GM19025 (cell line): ENCODE measurements around the gene DIAPH1.

Source experiments
- ATAC-seq: cut with Tn5 transposase; IDR thresholded peaks from one replicate; pipeline ENCODE4 v1.9.1; 2021; ENCODE audit warnings: mild to moderate bottlenecking, low read depth, moderate library complexity; ENCODE audit not compliant: unreplicated experiment

DIAPH1 gene

DNA sequence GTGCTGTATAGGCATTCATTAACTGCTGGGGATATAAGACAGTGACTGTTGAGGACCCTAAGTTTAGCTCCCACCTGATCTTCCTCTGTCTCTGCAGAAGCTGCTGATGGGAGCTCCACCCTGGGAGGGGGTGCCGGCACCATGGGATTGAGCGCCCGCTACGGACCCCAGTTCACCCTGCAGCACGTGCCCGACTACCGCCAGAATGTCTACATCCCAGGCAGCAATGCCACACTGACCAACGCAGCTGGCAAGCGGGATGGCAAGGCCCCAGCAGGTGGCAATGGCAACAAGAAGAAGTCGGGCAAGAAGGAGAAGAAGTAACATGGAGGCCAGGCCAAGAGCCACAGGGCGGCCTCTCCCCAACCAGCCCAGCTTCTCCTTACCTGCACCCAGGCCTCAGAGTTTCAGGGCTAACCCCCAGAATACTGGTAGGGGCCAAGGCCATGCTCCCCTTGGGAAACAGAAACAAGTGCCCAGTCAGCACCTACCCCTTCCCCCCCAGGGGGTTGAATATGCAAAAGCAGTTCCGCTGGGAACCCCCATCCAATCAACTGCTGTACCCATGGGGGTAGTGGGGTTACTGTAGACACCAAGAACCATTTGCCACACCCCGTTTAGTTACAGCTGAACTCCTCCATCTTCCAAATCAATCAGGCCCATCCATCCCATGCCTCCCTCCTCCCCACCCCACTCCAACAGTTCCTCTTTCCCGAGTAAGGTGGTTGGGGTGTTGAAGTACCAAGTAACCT, 107.8 kb downstream of the DIAPH1 start:
- ATAC-seq, result peak; percentile 47

DNA sequence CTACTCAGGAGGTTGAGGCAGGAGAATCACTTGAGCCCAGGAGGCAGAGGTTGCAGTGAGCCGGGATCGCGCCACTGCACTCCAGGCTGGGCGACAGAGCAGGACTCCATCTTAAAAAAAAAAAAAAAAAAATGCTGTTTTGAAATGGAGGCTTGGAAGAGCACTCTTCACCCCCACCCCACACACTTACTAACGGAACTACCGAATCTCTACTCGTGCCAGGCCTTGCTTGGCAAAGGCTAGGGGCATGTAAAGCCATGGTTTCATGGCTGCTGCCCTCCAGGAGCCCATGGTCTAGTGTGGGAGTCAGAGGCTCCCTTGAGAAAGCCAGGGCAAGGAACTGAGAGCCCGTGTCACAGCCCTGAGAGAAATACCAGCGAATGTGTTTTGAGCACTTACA, 108.6 kb downstream of the DIAPH1 start:
- no peak for ATAC-seq

- no peak for ATAC-seq
These were observed 109.8 kb downstream of the DIAPH1 start for GRCh38 chr5:141508798-141509611.

DNA sequence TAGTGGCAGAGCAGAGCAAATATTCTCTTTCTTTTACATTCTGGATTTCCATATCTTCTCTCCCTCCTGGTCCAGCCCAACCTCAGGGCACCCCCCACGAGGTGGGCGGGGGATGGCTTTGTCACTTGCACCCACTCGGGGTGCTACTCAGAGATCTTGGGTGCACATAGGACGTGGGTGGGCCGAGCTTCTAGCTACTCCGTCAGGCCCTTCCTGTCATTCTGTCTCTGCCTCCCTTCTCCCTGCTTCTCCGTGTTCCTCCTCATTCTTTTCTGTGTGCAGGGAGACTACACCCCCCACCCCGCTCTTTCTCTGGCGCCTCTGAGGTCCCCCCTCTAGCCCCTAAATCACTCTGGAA, 110.4 kb downstream of the DIAPH1 start:
- no peak for ATAC-seq

- peak; percentile 32 for ATAC-seq
These were observed 111.3 kb downstream of the DIAPH1 start for GRCh38 chr5:141507387-141508091.

GRCh38 chr5:141506381-141507155, 112.2 kb downstream of the DIAPH1 start:
- no peak for ATAC-seq

DNA sequence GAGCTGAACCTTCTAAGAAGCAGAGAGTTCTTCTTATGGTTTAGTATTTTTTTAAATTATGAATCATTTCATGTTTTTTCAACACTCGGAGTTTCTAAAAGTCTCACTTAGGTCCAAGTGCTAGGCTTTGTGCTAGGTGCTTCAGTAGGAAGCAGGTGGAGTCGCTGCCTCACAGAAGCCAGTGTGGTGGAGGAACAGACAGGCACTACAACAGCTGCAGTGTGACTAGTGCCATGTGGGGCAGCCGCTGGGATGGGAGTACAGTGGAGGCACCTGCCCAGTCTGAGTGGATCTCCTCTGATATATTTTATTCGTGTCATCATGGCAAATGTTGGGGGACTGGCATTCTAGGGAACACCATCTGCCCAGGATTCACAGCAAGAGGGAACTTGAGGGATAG, 114.6 kb downstream of the DIAPH1 start:
- no peak for ATAC-seq

DNA sequence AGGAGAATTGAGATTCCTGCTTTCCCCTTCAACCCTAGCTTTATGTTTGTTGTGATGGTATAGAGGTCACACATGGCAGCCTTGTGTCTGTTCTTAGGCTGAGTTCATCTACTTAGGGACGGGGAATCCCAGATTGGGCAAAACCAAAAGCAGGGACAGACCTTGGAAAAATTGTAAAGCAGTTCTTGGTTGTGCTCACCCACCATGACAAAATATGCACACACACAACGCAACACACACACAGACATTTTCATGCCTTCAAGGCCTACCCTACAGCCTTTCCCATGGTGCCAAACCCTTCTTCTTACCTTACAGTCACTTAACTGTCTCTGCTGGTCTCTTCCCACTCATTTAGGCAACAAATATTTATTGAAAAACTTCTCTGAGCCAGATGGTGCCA, 115.1 kb downstream of the DIAPH1 start:
- ATAC-seq, result no peak

DNA sequence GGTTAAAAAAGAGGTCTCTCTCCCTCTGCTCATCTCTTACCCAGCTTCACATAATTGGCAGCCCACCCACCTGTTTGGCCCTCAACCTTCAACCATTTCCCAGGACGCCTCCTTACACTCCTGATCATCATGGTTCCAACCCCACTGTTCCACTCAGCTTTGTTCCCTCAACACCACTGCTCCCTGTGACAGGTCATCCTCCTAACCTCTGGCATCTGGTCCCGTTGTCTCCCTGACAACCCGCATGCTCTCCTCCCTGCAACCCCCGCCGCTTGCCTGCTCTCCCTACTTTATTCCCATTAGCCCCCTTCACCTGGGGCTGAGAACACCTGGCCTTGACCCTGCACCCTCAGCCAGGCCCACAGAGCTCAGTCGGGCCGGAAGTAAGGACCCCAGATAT, 117.0 kb downstream of the DIAPH1 start:
- ATAC-seq, result no peak

- ATAC-seq, result no peak
These were observed 122.8 kb downstream of the DIAPH1 start for GRCh38 chr5:141496038-141496437.

DNA sequence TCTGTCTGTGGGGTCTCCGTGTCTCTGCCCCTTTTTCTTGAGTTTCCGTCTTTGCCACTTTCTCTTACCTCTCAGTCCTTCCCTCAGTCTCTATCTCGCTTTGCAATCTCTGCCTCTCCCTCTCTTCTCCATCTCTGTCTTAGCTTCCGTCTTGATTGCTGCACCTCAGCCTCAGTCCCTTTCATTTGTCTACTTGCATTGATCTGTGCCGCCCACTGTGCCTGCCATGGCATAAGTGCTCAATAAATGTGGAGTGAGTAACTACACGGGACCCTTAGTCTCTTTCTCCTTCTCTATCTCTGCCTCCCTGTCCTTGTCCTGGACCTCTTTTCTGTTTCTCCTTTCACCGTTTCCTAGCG, 123.4 kb downstream of the DIAPH1 start:
- ATAC-seq, result no peak

GRCh38 chr5:141494761-141495452, 123.9 kb downstream of the DIAPH1 start:
- ATAC-seq, result no peak

DNA sequence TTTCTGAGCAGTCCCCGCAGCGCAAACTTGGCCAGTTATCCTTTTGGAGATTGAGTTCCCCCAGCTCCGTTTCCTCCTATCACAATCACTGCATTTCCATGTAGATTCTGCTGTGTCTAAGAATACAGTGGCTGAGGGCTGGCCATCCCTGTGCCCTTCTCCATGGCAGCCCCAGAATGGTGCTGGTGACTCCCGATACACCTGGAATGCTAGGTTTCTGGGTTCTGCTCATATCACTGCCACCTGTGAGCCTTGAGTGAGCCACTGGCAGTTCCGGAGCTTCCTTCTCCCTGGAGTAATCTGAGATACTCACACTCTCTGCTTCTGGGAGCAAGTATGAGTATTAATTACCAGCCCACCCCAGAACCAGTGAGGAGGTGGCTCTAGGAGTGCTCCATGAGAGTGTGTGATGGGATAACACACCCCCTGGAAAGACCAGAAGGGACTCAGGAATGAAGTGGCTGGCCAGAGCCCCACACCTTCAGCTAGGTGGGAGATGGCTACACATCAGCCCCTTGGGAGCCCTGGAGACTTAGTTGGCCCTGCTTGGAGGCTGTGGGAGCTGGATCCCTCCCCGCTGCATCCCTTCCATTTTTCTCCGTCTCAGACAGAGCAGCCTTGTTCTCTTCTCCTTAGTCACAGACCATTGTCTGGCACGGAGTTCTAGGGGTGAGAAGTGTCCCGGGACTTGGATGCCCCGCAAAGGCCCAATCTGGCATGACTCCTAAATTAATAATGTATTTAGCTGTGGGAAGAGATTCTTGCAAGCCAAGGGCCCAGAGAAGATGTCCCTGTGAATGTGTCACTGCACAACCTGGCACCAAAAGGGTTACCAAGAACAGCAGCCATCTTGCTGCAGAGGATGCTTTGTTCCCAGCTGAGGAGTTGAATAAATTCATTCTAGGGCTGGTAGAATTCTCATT, 125.0 kb downstream of the DIAPH1 start:
- no peak for ATAC-seq

- no peak for ATAC-seq
These were observed 126.5 kb downstream of the DIAPH1 start for GRCh38 chr5:141492168-141492885.

- ATAC-seq, result no peak
These were observed 127.3 kb downstream of the DIAPH1 start for GRCh38 chr5:141491323-141492167.

GRCh38 chr5:141490771-141491170, 128.0 kb downstream of the DIAPH1 start:
- no peak for ATAC-seq

DNA sequence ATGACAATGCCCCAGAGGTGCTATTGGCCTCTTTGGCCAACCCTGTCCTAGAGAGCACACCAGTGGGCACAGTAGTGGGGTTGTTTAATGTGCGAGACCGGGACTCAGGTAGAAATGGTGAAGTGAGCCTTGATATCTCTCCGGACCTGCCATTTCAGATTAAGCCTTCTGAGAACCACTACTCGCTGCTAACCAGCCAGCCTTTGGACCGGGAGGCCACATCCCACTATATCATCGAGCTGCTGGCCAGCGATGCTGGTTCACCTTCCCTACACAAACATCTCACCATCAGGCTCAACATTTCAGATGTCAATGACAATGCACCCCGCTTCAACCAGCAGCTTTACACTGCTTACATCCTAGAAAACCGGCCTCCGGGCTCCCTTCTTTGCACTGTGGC, 128.5 kb downstream of the DIAPH1 start:
- no peak for ATAC-seq

GRCh38 chr5:141489841-141490240, 129.0 kb downstream of the DIAPH1 start:
- no peak for ATAC-seq
